Measurements from ENCODE around the gene CROCC.

DNA sequence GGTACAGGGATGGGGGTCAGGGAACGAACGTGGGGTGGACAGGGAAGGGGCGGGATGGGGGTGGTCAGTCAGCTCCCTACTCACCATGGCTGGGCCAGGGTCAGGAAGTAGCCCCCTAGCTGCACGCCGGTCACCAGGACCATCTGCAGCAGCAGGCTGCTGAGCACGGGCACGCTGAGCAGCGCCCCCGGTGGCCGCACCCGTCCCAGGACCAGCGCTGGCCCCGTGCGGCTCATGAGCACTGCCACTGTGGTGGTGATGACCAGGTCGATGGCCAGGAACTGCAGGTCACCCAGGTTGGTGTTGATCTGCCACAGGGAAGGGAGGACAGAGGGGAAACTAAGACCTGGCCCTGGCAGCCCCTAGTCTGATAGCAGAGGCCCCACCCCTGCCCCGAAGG lies 65.2 kb downstream of the CROCC start:
- TF ChIP-seq POLR2A (IDR thresholded peaks at IDR 0.05; ENCODE audit: low read depth, low read length): no peak
- no peak for TF ChIP-seq POLR2AphosphoS5 (IDR thresholded peaks at IDR 0.05; ENCODE audit: low read depth, low read length)
